ENCODE measurements around the gene CTSC. TPM values are rescaled to one million over a fixed set of nuclear protein-coding genes. Genes with fewer than 3 reads are reported as not detected.
"Not testable (repeated sequence)": the region's sequence is repeated elsewhere in the genome, so short reads cannot be mapped to it uniquely, and the experiment has no call there.

Gene CTSC
- total RNA-seq, 5 donors from 2014 or later (not counting 1 experiment from before 2014, with no cell fraction given), result 42.7 to 64.5 (median 56.1) TPM

DNA sequence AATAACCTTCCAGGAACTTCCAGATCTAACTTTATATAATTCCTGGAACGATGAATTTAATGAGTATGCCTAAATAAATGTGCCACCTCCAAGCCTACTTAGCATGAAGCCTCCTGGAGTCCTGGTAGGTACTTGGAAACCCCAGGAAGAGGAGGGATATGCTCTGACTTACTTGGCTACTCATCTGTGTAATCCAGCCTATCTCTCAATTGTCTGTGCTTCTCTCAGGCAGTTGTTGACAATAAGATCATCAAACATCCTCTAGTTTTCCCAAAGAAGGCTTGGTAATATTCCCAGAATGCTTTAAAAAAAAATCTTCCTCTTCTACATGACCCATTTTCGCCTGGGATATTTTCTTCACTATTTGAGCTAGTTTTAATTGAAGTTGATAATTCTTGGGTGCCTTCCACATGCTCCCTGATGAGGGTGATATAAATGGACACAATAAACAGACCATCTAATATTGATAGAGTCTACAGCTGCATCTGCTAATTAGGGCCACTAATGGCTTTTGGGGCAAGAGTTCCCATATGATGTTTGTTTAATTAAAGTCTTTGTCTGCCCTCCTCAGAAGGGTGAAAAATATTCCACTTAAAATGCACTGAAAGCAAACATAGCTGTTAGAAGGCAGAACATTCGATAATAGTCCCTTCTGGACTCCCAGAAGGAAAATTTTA lies 86.8 kb downstream of the CTSC start:
- no peaks in the 10 kb centered on the region for H3K4me1 Mint-ChIP-seq
- H3K4me3 Mint-ChIP-seq, result no peak overlapping the region
- Histone ChIP-seq H3K4me3 (ENCODE audit: control insufficient read depth in 1 of 2, extremely low read depth in 1 of 2, low read length in 1 of 2) (no peak overlapping the region), H3K27ac (ENCODE audit: low read length) (no peak overlapping the region), H3K36me3 (ENCODE audit: control insufficient read depth in 2 of 2, extremely low read depth in 1 of 2, insufficient read depth in 1 of 2, low read length in 1 of 2) (no peaks in the 10 kb centered on the region), H3K4me1 (ENCODE audit: control insufficient read depth in 1 of 2, extremely low read depth in 1 of 2, insufficient read depth in 2 of 2, low read length in 2 of 2) (no peaks in the 10 kb centered on the region), H3K27me3 (replicated peaks in 1 of 2; ENCODE audit: control insufficient read depth in 2 of 2, extremely low read depth in 1 of 2, insufficient read depth in 2 of 2, low read length in 1 of 2) (no peaks in the 10 kb centered on the region), H3K9me3 (no peaks in the 10 kb centered on the region)
- ChIA-PET CTCF (no interaction called here), POLR2A (no interaction called here)
- no peak for DNase-seq
- no peak for ATAC-seq (replicated peaks in 1 of 4)
- peaks cover 5% of the 10 kb centered on the region for H3K36me3 Mint-ChIP-seq
- H3K27ac Mint-ChIP-seq, result no peak overlapping the region
- H3K27me3 Mint-ChIP-seq, result no peaks in the 10 kb centered on the region
- no CpG with 5 or more reads among the region's 3 CpGs for WGBS (ENCODE audit: insufficient coverage)
- H3K9me3 Mint-ChIP-seq, result peaks cover 5% of the 10 kb centered on the region in 3 donors

DNA sequence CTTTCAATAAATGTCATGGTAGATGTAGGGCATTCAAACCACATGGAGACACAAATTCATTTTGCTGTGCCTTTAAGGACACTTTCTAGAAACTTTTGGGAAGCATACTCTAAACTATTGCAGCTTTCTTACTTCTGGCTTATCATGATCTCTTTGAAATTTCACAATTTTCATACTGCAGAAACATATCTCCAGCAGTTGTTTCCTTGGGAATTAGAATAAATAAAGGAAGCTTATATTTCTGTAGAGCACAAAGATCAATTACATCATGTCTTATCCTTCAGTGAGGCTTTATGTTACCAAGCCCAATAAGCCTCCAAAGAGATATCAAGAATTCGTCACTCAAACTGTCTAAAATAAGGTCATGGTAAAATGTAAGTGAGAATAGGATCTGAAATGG lies 87.8 kb downstream of the CTSC start:
- Histone ChIP-seq H3K9me3 (no peaks in the 10 kb centered on the region), H3K27me3 (replicated peaks in 1 of 2; ENCODE audit: control insufficient read depth in 2 of 2, extremely low read depth in 1 of 2, insufficient read depth in 2 of 2, low read length in 1 of 2) (no peaks in the 10 kb centered on the region), H3K4me3 (ENCODE audit: control insufficient read depth in 1 of 2, extremely low read depth in 1 of 2, low read length in 1 of 2) (no peak overlapping the region), H3K27ac (ENCODE audit: low read length) (no peak overlapping the region), H3K36me3 (ENCODE audit: control insufficient read depth in 2 of 2, extremely low read depth in 1 of 2, insufficient read depth in 1 of 2, low read length in 1 of 2) (no peaks in the 10 kb centered on the region), H3K4me1 (ENCODE audit: control insufficient read depth in 1 of 2, extremely low read depth in 1 of 2, insufficient read depth in 2 of 2, low read length in 2 of 2) (no peaks in the 10 kb centered on the region)
- WGBS (ENCODE audit: insufficient coverage), result no CpG with 5 or more reads among the region's 1 CpG
- ATAC-seq (replicated peaks in 1 of 4) (no peak), DNase-seq (no peak)
- no peak overlapping the region for H3K27ac Mint-ChIP-seq
- H3K4me1 Mint-ChIP-seq, result no peaks in the 10 kb centered on the region
- no peaks in the 10 kb centered on the region for H3K9me3 Mint-ChIP-seq
- no peaks in the 10 kb centered on the region for H3K27me3 Mint-ChIP-seq
- peaks cover 10% of the 10 kb centered on the region for H3K36me3 Mint-ChIP-seq
- CTCF ChIA-PET, result no interaction called here
- POLR2A ChIA-PET, result no interaction called here
- no peak overlapping the region for H3K4me3 Mint-ChIP-seq

DNA sequence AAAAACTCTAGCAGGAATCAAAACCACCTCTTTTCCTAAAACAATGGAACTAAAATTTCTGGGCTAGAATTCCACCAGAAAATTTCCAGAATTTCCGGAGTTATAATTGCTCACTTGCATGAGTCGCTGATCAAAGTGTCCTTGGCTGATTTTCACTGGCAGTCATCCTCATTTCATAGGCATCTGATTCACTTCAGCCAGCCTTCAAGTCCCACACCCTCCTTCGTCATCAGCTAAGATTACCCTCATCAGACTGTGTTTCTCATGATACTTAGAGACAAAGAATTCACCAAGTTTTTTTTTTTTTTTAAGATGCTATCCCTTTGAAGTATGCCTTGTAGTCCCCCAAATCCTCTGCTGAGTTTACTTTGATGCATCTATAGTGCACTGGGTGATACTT lies 90.8 kb downstream of the CTSC start:
- no peak for ATAC-seq (replicated peaks in 1 of 4)
- POLR2A ChIA-PET, result no interaction called here

DNA sequence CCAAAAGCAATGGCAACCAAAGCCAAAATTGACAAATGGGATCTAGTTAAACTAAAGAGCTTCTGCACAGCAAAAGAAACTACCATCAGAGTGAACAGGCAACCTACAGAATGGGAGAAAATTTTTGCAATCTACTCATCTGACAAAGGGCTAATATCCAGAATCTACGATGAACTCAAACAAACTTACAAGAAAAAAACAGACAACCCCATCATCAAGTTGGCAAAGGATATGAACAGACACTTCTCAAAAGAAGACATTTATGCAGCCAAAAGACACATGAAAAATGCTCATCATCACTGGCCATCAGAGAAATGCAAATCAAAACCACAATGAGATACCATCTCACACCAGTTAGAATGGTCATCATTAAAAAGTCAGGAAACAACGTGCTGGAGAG lies 92.0 kb downstream of the CTSC start:
- WGBS (ENCODE audit: insufficient coverage), result no CpG with 5 or more reads among the region's 2 CpGs
- Mint-ChIP-seq H3K36me3 (peaks cover 41% of the 10 kb centered on the region), H3K9me3 (peaks cover 11 to 21% (median 19%) of the 10 kb centered on the region in 3 donors)
- H3K4me3 ChIP-seq (ENCODE audit: control insufficient read depth in 1 of 2, extremely low read depth in 1 of 2, low read length in 1 of 2); H3K4me3 Mint-ChIP-seq; H3K27ac ChIP-seq (ENCODE audit: low read length); H3K27ac Mint-ChIP-seq; H3K36me3 ChIP-seq (ENCODE audit: control insufficient read depth in 2 of 2, extremely low read depth in 1 of 2, insufficient read depth in 1 of 2, low read length in 1 of 2); ATAC-seq (replicated peaks in 1 of 4); H3K4me1 ChIP-seq (ENCODE audit: control insufficient read depth in 1 of 2, extremely low read depth in 1 of 2, insufficient read depth in 2 of 2, low read length in 2 of 2); DNase-seq; H3K27me3 ChIP-seq (replicated peaks in 1 of 2; ENCODE audit: control insufficient read depth in 2 of 2, extremely low read depth in 1 of 2, insufficient read depth in 2 of 2, low read length in 1 of 2); POLR2A ChIA-PET; CTCF ChIA-PET; H3K27me3 Mint-ChIP-seq; H3K9me3 ChIP-seq; H3K4me1 Mint-ChIP-seq: not testable (repeated sequence)

More for the DNA sequence above, 90.8 kb downstream of the CTSC start:
- DNase-seq, result no peak
- CTCF ChIA-PET, result no interaction called here
- Mint-ChIP-seq H3K4me1 (no peaks in the 10 kb centered on the region), H3K36me3 (peaks cover 35% of the 10 kb centered on the region), H3K9me3 (peaks cover 9 to 19% (median 17%) of the 10 kb centered on the region in 3 donors), H3K27ac (no peak overlapping the region), H3K4me3 (no peak overlapping the region), H3K27me3 (no peaks in the 10 kb centered on the region)
- Histone ChIP-seq H3K27ac (ENCODE audit: low read length) (no peak overlapping the region), H3K36me3 (ENCODE audit: control insufficient read depth in 2 of 2, extremely low read depth in 1 of 2, insufficient read depth in 1 of 2, low read length in 1 of 2) (no peaks in the 10 kb centered on the region), H3K4me1 (ENCODE audit: control insufficient read depth in 1 of 2, extremely low read depth in 1 of 2, insufficient read depth in 2 of 2, low read length in 2 of 2) (no peaks in the 10 kb centered on the region), H3K4me3 (ENCODE audit: control insufficient read depth in 1 of 2, extremely low read depth in 1 of 2, low read length in 1 of 2) (no peak overlapping the region), H3K27me3 (replicated peaks in 1 of 2; ENCODE audit: control insufficient read depth in 2 of 2, extremely low read depth in 1 of 2, insufficient read depth in 2 of 2, low read length in 1 of 2) (no peaks in the 10 kb centered on the region), H3K9me3 (no peaks in the 10 kb centered on the region)
- 94% methylated on average over 3 of the region's 3 CpGs for WGBS (ENCODE audit: insufficient coverage)

Other genes starting within 250 kb of the CTSC start
- gene RAB38, start 162.3 kb downstream of the CTSC start, total RNA-seq, result under 1 TPM; 0.20 to 0.98 (median 0.57) TPM